HG02981 (cell line): ENCODE results near the gene CARS1.
A peak's percentile ranks its signal among the peaks of the same experiment; 100 is the strongest.

ENCODE experiments used
- ATAC-seq: cut with Tn5 transposase; IDR thresholded peaks from one replicate; pipeline ENCODE4 v1.9.1; 2021; ENCODE audit warnings: mild to moderate bottlenecking, moderate library complexity; ENCODE audit not compliant: unreplicated experiment

CARS1 gene

DNA sequence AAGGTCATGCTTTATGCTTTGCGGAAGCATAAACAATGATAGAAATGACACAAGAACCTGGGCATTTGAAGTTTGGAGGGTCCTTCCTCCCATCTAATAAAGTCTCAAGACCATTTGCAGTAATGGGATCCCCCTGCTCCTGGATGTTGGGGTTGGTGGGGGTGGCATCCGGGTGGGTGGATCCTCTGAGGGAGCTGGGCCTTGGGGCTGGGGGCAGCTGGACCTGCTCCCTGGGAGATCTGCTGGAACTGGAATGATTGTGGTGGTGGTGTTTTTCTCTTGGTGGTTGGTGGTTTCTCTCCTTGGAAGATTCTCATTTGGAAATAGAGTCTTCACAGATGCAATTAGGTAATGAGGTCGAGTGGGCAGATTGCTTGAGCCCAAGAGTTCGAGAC is 62.9 kb downstream of the CARS1 start:
- ATAC-seq, result no peak

DNA sequence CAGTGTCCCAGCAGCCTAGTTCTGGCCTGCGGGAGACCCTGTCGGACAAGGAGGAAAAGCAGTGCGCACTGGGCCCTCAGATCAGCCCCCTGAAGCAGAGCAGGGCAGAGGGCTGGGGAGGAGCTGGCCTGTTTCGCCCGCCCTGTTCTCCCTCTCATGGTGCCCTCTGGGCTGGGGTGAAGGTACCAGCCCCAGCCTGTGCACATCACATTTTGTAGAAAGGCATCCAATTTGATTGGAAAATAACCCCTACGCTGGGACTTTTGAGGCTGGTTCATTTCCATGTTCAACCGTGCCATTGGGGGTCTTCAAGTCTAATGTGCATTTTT is 64.3 kb downstream of the CARS1 start:
- no peak for ATAC-seq

DNA sequence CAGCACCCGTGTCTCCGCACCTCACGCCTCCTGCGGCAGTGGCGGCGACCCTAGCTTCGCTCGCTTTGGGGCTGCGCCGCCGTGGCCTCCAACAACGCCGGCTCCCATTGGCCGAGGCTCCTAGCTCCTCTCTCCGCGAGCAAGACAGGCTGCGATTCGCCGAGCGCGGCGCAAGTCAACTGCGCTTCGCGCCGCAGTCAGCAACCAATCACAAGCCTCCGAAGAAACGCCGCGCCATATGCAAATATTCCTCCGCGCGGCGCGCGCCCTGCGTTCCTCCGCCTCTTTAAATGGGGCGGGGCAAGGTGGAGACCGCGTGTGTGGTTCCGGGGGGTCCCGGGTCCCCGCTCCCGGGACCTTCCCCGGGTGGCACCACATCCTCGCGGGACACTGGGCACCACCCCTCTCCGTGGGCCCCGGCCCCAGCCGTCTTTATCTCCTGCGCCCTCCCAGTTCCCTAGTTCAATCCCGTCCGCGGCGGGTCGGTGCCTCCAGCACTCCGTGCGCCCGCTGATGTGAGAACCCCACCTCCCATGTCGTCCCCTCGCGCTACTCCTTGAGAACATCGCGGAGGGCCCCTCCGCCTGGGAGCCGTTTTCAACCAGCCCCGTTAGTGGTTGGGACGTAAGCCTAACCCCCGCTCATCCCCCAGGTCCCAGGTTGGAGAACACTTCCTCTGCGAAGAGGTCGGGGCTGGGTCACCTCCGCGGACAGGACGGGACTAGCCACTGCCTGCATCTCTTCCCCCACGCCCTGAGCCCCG is 64.8 kb downstream of the CARS1 start, which contains the start of gene NAP1L4:
TSS of gene NAP1L4 (minus strand) at position 96 of the 763 bp plus-strand sequence. CDS start 13,109 bp downstream, outside the sequence.
- ATAC-seq, result peak; percentile 79

DNA sequence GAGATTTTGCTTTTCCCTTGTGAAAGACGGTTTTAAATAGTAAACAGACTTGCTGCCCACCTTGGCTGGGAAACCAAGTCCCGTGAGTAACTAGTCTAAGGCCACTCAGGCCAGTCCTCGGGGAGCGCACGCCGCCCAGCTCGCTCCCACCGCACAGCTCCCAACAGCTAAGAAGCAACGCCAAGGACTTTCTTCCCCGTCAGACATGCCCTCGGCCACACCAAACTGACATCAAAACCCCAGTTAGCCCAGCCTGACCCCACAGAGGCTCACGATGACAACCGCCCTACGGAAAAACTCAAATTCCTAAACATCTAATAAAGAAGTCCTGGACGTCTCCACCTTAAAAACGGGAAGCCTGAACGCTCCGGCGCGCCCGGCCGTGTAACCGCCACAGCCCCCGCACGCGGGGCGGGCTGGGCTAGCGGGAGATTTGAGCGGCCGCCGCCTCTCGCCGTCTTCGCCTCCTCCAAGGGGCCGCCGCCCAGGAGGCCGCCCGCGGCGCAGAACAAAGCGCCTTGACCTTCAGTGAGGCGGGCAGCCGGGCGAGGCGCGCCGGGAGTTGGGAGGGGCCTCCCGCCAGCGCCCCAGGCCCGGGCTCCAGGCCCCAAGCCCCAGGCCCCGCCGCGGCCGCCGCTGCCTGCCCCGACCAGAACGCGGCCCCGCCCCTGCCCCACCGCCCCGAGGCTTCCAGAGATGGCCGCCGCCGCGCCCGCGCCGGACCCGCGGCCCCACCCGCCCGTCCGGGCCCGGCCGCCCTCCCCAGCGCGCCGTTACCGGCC is 65.6 kb downstream of the CARS1 start:
- ATAC-seq, result peak; percentile 34

DNA sequence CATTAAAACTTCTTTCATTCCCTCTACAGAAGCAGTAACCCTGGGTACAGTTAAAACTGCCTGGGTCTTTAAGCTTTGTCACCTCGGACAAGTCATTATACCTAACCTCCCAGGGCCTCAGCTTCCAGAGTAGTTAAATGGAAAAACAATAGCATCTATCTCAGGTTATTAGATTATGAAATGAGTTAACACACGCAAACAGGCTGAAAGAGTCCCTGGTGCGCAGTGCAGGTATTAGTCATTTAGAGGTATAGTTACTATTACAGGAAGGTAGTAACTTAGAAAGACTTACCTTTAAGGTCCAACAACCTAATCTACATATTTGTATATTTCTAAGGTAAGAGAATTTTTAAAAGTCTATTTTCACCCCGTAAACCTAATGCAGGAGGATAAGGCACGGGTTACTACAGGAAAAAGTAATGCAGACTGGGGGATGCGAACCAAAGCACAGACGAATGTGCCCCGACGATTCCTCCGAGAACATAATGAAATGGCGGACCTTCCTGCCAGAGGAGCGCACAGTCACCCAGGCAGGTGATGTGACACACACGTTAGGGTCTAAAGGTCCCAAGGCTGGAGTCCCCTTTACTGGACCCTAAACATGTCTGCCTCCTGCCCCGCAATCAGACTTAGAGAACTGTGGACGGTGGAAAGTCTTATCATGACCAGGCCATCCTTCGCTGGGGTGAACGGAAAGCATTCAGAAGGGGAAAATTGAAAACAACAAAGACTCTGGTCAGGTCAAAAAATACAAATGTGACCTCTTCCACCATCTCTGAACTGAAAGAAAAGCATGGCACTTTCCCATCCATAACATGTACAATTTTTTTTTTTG is 66.4 kb downstream of the CARS1 start:
- no peak for ATAC-seq

DNA sequence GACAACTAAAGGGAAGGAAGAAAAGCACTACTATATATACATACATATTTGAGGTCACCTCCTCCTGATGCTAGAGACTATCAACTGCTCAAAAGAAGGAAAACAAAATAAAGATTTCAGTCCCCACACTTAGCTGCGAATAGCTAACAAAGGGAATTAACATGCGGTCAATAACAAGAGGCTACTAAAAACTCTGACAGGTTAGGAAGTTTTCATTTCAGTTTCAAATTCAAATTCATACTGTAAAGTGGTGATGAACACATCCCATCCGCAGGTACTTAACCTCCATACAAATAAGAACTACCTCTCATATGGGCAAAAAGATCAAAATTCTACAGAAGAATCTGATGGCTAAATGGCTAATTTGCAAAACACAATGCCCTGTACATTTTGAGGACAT is 67.7 kb downstream of the CARS1 start:
- ATAC-seq, result no peak

DNA sequence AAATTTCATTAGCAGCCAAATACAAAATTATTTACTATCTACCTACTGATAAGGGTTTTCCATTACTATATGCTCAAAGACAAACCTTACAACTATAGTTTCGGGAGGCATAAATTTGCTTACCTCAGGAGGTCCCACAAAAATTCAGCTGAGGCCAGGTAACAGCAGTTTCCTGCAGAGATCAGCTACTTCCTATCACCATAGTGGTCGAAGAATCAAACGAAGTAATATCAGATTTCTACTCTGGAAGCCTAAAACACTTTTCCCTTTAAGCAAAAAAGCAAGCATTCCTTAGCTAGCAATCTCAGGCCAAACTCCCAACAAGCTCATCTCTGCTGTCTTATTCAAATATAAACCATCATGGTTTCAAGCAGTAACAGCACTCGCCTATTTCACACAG is 68.2 kb downstream of the CARS1 start:
- ATAC-seq, result no peak

DNA sequence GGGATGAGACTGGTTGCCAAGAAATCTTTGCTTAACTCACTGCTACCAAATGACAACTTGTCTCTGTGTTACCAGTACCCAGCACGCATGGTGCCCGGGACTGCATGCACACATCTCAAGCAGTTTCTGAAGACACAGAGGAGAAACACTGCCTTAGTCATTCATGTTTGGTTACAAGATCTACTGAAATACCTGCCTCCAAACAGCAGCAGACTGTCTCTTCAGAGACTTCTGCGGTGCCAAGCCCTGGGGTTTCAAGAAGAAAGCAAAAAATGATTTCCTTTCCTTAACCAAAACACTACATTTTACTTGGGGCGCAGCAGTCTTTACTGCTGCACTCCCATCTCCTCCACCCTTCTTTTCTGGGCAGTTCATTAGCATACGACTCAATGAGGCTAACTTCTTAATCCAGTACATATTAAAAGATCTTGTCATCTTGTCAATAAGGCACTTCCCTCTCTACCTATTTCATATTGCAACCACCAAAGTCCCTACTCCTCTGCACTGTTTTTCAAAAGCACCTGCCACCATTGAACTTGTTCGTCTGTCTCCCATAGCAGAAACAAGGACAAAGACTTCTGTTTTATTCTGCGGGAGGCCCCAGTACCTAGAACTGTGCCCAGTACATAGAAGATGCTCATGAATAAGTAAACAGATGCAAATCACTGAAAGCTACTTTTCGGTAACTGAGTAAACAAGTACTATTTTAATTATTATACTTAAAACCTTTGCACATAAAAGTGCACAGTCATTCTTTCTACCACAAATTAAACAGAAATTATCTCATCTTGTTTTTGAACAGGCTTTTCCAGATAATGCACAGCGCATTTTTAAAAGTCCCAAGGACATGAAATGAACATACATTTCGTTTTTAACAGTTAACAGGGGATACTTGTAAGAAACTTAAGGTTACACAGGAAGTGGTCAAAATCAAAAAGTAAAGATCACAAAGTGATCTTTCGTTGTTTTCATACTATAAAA is 69.1 kb downstream of the CARS1 start:
- no peak for ATAC-seq

DNA sequence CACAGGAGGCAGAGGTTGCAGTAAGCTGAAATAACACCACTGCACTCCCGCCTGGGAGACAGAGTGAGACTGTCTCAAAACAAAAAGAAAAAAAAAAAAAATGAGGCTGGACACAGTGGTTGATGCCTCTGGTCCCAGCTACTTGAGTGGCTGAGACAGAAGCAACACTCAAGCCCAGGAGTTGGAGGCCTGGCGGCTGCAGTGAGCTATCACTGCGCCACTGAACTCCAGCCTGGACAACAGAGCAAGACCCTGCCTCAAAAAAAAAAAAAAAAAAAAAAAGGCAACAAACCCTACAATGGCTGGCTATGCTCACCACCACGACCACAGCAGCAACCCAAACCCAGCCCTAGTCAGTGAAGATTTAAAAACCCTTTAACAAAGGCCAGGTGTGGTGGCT is 73.3 kb downstream of the CARS1 start:
- no peak for ATAC-seq

DNA sequence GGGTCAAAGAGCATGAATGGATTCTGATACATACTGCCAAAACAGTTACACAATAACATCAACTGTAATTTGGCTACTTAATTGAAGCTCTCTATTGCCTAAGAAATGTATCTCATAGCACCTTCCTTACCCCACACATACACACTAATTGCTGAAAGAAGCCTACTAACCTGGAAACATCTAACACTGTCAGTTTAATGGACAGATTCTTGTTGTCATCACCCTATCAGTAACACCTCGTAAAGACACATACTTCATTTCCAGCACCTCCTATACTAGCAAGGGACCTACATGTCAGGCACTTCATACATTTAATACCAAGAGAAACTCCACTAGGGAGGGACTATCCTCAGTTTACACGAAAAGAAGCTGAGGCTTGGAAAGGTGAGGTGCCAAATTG is 75.0 kb downstream of the CARS1 start:
- ATAC-seq, result no peak

DNA sequence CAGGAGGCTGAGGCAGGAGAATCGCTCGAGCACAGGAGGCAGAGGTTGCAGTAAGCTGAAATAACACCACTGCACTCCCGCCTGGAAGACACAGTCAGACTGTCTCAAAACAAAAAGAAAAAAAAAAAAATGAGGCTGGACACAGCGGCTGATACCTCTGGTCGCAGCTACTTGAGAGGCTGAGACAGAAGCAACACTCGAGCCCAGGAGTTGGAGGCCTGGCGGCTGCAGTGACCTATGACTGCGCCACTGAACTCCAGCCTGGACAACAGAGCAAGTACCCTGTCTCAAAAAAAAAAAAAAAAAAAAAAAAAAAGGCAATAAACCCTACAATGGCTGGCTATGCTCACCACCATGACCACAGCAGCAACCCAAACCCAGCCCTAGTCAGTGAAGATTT is 76.1 kb downstream of the CARS1 start:
- no peak for ATAC-seq

DNA sequence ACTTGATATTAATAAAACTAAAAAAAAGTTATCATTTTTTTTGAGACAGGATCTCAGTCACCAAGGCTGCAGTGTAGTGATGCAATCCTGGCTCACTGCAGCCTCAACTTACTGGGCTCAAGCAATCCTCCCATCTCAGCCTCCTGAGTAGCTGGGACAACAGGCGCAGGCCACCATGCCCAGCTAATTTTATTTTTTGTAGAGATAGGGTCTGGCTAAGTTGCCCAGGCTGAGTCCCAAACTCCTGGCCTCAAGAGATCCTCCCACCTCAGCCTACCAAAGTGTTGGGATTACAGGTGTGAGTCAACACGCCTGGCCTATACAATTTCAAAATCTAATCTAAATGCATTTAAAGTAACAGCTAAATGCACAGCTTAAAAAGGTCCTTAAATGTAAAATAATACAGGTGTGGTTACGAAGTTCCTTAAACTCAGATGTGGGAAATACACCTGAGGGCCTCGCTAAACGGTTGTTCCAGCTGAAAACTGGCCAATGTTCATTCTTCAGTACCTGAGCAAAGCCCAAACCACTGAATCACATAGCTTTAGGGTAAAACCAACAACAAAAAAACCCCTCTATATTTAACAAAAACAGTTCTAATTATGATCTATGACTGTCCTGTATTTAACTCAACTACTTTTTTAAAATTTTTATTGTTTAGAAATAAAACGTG is 76.9 kb downstream of the CARS1 start:
- ATAC-seq, result no peak

DNA sequence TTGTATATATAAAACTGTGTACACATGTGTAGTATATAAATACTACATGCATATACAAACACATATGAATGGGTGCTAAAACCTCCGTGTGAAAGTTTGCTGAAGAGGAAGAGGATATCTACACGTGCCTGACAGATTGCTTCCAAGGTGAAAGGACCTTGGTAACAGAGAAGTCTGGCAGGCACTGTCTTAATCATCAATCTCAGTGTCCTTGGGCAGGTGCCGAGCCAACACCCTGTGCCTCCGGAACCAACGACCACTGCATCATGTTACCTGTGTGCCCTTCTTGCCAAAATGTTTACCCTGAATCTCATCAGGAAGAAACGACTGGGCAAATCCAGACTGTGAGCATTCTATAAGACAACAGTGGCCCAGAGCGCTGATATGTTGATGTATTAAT is 80.1 kb downstream of the CARS1 start:
- ATAC-seq, result no peak

DNA sequence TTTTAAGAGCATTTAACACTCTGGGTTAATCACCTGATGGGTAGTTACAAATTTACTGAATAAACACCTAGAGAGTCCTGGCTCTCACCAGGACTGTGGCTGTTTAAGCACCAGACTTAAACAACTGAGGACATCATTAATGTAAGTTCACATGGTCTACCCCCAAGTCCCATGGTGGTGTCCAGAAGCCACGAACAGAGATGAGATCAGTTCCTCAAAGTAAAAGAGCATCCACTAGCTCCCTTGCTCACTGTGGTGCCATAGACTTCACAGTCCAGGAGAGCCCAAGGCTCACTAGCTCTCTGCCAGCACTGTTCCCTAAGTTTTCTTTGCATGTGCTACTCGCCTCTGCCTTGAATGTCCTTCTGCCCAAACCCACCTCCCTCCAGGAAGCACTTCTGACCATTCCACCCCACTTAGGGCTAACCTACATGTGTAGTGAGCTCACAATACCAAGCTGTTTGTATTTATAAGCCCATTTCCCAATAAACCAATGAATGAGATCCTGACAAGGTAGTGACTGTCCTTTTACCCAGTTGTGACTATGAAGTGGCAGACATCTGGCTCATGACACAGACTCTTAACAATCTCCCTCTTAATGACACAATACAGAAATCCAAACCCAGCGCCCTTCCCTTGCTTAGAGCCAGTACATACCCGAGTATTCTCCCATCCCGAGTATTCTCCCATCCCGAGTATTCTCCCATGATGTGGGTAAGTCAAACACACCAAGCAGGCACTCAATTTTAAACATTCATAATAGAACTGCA is 80.7 kb downstream of the CARS1 start:
- ATAC-seq, result no peak

DNA sequence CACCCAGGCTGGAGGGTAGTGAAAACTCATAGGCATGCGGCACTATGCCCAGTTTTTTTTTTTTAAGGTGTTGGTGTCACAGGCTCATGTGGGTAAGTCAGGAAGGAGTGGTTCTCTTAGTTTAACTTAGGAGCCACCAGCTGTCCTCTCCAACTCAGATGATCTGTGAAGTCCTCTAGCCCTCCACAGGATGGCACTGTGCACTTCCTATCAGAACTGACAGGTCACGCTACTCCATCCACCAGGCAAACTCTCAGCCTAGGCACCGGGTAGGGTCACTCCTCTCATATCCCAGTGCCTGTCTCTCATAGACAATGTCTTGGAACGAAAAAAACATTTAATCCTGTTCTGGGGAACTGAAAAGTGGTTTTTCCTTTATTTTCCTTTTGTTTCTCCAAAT is 81.6 kb downstream of the CARS1 start:
- no peak for ATAC-seq

DNA sequence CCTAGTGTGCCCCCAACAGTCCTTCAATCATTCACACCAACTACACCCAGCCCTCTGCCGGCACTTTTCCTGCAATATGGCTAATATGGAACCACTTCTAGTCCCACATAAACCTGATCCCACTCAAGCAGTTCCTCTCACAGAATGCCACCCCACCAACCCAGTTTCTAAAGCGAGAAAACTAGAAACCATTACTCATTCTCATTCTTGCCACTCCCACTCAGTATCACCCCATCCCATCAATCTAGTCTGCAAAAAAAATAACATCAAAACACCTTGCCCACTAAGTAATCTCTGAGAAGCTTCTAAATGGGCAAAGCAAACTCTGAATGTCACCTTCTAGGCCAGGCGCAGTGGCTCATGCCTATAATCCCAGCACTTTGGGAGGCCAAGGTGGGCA is 83.0 kb downstream of the CARS1 start:
- ATAC-seq, result no peak

DNA sequence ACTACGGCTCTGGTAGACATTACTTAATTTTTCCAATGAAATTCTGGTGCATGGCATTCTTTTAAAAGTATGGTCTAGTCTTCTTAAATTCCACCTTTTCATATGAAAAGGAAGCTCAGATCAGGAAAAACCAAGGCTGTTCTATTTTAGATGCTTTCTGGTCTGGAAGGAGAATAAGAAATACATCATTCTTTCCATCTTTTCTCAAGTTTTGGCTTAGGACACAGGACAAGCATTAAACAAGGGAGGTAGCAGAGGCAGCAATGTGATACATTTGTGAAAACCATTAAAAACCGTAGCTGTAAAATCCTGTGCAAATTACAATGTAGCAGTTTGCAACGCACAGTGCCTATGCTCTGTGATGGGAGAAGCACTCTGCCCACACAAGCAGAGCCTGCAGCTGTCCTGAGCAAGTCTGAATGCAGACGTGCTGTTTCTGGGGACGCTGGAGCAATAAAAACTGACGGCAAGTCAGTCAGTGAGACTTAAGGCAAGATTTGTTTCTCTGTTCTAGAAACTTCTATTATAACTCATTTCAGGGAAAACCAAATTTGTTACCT is 88.8 kb downstream of the CARS1 start:
- no peak for ATAC-seq

DNA sequence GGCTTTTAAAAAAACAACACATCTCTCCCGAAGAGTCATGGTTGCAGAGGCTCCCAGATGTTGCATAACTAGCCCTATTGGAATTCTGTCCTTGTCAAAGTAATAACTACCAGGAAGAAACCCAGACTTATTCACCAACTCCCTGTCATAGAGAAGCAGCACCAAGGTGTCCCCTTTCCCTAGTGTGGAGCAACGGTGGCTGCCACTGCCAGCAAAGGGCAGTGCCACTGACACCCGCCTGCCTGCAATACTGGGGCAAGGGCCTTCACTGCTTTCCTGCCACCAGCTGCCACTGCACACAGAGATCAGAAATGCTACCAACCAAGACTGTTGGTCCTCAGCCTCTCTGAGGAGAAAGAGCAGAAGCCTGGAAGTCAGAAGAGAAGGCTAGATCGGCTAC is 92.4 kb downstream of the CARS1 start:
- ATAC-seq, result no peak

DNA sequence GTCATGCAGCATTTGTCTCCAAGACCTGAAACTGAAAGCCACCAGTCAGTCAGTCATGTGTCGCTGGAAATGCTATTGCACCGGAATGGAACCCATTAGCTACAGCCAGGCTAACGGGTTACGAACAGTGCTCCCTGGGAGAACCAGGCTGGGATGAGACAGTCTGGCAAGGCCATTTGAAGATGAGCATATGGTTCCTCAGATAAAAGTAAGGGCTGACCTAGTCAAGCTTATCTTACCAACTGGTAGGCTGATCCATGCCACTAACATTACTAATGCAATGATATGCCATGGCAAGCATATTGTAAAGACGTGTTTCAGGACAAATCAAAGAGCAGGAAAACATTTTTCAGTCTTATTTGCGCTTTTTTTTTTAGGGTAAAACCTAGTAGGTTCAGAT is 93.5 kb downstream of the CARS1 start:
- no peak for ATAC-seq
